ENCODE results near the gene NOTCH2NLA.
"Not testable (repeated sequence)": the region's sequence is repeated elsewhere in the genome, so short reads cannot be mapped to it uniquely, and the experiment has no call there.

The NOTCH2NLA gene

DNA sequence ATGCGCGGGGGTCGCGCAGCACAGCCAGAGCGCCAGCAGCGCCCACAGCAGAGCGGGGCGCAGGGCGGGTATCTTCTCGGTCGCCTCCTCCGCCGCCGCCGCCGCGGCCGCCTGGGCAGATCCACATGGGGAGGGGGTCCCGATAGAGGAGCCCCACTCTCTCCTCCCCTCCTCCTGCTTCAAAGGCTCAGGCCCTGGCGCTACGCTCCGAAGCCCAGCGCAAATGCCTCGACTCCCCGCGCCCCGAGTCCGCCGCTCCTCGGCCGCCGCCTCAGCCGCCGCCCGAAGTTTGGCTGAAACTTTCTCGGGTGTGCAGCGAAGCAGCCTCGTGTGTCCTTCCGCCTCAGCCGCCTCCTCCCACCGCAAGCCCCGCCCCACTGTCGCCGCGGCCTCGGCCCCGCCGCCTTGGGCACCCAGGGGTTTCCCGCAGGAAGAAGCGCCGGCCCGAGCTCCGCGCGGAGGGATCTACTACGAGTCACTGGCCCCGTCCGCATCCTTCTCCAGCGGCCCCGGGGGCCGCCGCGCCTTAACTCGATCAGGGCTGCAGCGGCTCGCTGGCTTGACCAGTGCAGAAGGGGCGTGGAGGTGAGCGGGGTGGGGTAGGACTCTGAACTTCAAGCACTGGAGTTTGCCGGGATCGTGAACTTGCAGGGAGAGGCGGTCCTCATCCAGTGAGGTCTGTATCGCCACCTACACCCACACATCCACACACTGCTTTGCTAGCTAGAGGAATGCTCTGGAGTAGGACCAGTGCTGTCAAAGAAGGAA, at the start of gene NOTCH2NLA:
NOTCH2NLA (minus strand) TSS at position 312 of the 768 bp plus-strand sequence. CDS start 39,684 bp downstream, outside the sequence.
- H3K4me3 ChIP-seq (ENCODE audit: low read depth, low read length), result peak within 1 kb of the TSS; percentile 50
- in situ Hi-C loops (cut with HindIII; ENCODE audit: low sequenced_read_pairs); DNase-seq (ENCODE audit: low read depth): not testable (repeated sequence)

DNA sequence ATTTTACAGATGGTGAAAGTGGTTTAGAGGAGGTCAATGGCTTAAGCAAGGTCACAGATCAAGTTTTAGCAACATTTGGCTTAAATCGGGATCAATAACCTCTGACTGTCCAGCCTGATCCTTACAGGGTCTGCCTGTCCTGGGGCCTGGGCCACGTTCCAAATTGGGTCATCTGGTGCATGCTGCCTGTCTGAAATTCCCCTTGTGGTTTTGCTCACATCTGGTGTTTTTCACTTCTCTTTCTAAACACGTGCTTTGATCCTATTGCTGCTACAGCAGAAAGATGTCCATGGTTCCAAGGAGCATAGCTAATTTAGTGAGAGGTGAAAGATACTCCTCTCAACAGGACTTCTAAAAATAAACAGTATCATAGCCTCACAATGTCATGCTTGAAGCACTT, 49.5 kb upstream of the NOTCH2NLA start:
- in situ Hi-C loops (cut with HindIII; ENCODE audit: low sequenced_read_pairs); DNase-seq (ENCODE audit: low read depth); H3K4me3 ChIP-seq (ENCODE audit: low read depth, low read length): not testable (repeated sequence)

DNA sequence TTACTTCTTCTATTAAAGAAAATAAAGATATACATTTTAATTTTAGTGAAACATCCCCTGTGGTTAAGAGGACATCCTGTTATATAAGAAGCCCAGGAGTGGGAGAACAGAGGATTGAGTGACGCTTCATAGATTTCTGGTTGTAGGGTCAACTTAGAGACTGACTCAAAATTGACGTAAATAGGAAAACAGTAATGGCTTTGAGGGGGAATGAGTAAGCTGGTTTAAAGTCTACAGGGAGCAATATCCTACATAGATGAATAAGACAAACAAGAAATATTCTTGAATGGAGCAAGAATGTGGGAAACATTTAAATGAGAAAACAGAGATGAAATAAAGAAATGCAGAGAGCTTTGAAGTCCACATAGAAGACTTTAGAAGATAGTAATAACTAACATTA, 48.3 kb upstream of the NOTCH2NLA start:
- DNase-seq (ENCODE audit: low read depth); in situ Hi-C loops (cut with HindIII; ENCODE audit: low sequenced_read_pairs); H3K4me3 ChIP-seq (ENCODE audit: low read depth, low read length): not testable (repeated sequence)

DNA sequence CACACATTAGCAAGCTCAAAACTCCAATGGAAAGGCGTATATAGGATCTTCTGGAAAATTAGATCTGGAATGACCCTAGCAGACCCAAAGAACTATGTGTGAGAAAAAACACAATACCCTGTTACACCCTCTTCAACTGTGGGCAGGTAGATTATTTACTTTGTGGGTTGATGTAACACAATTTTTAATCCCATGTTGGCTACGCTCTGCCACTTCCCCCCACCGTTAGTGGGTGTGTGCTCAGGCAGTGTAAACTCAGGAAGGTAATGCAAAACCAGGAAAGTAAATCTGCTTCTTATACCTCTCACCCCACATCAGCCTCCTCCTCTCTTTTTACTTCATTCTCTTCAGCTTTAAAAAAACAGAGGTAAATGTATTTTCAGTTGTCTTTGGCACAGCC, 45.3 kb upstream of the NOTCH2NLA start:
- in situ Hi-C loops (cut with HindIII; ENCODE audit: low sequenced_read_pairs); DNase-seq (ENCODE audit: low read depth); H3K4me3 ChIP-seq (ENCODE audit: low read depth, low read length): not testable (repeated sequence)

DNA sequence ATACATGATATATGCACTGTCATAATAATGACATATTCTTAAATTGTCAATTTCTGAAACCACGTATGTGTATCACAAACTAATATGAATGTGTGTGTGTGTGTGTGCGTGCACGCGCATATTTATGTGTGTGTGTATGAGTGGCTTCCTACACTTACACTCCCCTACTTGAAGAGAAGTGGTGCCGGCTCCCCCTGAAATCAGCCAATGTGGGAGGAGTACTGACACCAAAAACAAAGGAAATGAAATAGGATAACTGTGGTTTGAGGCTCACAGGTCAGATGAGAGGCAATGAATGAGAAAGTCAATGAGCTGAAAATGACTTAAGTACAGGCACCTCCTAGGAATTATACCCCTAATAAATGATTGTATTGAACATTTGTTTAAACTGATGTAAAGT, 44.4 kb upstream of the NOTCH2NLA start:
- in situ Hi-C loops (cut with HindIII; ENCODE audit: low sequenced_read_pairs); DNase-seq (ENCODE audit: low read depth); H3K4me3 ChIP-seq (ENCODE audit: low read depth, low read length): not testable (repeated sequence)

DNA sequence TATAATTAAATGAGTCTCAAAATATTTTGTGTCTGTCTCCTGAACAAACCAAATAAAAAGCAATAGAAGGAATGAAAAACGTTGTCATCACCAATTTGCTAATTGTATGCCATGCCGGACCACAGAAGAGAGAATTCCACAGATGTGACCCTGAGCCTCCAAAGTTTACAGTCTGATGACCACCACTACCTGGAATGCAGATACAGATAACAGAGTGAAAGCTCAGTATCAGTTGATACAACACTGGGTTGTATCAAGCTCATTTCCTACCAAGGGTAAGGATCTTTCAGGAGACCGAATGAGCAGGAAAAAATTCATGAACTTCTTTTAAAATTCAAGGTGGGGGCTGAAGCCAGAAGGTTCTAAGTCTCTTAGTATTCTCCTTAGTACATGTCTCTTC, 43.9 kb upstream of the NOTCH2NLA start:
- H3K4me3 ChIP-seq (ENCODE audit: low read depth, low read length); DNase-seq (ENCODE audit: low read depth); in situ Hi-C loops (cut with HindIII; ENCODE audit: low sequenced_read_pairs): not testable (repeated sequence)

DNA sequence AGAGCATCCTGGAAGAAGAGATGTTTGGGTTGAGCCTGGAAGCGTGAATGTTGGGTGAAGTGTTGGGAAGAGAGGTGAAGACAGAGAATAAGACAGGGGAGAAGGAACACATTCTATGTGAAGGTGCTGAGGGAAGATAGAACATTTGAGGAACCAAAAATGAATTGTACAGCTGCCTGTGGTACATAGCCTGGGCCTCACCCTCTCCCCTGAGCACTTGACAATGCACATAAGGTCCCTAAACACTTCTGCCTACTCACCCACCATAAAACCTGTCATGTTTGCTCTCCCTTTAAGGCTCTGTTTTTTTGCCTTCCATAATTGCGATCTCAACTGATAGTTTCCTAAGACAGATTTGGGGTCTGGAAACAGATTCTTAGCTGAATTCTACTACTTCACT, 43.2 kb upstream of the NOTCH2NLA start:
- H3K4me3 ChIP-seq (ENCODE audit: low read depth, low read length); DNase-seq (ENCODE audit: low read depth); in situ Hi-C loops (cut with HindIII; ENCODE audit: low sequenced_read_pairs): not testable (repeated sequence)

DNA sequence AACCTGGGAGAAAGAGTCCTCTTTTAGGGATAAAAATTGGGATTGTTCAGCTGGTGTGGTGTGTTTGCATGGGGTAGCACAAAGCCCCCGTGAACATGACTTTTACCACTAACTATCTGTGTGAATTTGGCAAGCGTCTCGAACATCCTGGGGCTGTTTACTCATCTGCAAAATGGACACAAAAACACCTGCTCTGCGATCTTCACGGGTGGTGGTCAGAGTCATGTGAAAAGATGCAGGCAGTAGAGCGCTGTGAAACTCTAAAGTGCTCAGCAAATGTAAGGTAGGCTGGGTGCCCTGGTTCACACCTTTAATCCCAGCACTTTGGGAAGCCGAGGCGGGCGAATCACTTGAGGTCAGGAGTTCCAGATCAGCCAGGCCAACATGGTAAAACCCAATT, 41.3 kb upstream of the NOTCH2NLA start:
- DNase-seq (ENCODE audit: low read depth); H3K4me3 ChIP-seq (ENCODE audit: low read depth, low read length); in situ Hi-C loops (cut with HindIII; ENCODE audit: low sequenced_read_pairs): not testable (repeated sequence)

DNA sequence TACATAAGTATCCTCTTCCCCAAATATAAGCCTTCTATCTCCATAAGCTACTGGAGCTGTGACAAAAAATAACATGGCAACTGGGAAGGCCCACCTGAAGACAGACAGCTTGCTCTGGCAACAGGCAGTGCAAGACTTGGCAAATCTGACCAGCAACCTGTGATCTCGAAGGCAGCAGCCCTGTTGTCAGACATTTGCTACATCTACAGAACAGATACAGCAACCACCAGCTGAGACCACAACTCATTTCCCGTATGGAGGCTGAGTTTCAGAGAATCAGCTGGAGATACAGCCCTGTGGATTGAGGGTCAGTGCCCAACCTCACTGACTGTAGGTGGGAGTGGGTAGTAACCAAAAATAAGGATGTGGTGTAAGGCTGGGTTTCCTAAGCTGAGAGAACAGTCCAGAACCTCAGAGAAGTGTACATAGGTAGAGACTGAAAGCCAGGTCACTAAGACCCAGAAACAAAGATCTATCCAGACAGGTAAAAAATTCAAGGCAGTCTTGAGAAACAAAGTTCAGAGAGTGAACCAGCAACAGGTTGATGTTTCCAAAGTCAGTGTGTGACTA, 37.4 kb upstream of the NOTCH2NLA start:
- in situ Hi-C loops (cut with HindIII; ENCODE audit: low sequenced_read_pairs); DNase-seq (ENCODE audit: low read depth); H3K4me3 ChIP-seq (ENCODE audit: low read depth, low read length): not testable (repeated sequence)

DNA sequence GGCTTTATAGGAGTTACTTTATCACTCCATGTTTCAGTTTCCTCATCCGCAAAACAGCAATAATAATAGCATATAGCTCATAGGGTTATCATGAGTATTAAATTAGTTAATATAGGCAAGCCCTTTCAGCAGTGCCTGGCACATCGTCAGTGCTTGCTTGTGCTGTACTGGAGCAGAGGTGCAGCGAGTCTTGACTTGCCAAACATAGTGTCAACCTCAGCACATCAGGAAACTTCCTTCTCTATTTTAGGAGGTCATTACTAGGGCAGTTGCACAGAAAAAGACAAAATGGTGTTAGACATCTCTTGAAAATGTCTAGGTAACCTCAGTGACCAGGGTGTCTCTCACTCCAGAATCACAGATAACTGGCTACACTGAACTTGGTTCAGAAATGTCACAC, 35.9 kb upstream of the NOTCH2NLA start:
- DNase-seq (ENCODE audit: low read depth); H3K4me3 ChIP-seq (ENCODE audit: low read depth, low read length); in situ Hi-C loops (cut with HindIII; ENCODE audit: low sequenced_read_pairs): not testable (repeated sequence)

DNA sequence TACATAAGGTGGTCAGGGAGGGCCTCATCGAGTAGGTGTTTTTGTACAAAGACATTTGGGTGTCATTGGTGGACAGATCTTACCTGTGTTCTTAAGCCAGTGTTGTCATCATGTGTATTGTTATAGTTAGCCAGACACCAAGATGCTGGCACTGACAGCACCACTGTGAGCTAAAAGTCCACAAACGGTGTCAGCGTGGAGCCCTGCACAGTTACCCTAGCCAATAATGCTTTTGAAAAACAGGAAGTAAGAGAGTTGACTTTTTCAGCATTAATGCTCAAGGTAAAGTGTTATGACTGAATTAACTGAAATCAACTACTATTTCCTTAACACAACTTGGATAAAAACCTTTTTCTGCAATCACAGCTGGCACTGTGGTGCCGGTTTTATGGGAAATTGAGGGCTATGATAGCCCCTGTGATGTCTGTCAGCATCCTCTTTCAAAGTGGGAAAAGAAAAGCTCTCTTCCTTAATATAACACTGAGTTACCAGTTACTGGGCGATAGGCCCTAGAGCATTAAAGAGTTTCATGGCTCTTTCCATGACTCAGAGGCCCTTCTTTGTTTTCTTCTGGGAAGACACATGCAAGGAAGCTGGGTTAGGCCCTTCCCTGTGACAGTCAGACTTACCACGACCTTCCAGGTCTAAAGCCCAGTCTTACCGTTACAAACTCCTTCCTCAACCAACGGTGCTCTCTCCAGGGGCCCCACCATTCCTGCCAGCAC, 31.3 kb upstream of the NOTCH2NLA start:
- DNase-seq (ENCODE audit: low read depth); H3K4me3 ChIP-seq (ENCODE audit: low read depth, low read length); in situ Hi-C loops (cut with HindIII; ENCODE audit: low sequenced_read_pairs): not testable (repeated sequence)

DNA sequence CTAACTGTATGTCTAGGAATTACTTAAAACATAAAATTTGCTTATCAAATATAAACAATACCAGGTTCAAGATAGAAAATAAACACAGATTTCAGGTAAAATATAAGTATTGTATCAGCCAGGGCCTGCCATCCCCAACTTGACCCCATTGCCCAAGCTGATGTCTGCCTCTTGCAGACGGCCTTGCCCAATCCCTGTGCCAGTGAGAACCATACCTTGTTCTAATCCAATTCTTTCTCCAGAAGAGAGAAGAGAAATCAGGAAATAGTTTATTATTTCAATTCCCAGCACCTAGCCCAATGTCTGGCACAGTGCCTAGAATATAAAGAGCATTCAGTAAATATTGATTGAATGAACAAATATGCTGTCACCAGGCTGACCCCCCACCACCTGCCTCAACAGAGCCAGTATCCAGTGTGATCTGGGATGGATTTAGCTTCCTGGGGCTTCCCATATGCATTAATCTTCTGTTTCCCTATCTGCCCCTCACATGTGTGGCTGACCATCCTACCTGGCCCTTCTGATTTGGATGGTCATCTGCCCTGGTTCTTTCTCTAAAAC, 29.3 kb upstream of the NOTCH2NLA start:
- DNase-seq (ENCODE audit: low read depth); in situ Hi-C loops (cut with HindIII; ENCODE audit: low sequenced_read_pairs); H3K4me3 ChIP-seq (ENCODE audit: low read depth, low read length): not testable (repeated sequence)

DNA sequence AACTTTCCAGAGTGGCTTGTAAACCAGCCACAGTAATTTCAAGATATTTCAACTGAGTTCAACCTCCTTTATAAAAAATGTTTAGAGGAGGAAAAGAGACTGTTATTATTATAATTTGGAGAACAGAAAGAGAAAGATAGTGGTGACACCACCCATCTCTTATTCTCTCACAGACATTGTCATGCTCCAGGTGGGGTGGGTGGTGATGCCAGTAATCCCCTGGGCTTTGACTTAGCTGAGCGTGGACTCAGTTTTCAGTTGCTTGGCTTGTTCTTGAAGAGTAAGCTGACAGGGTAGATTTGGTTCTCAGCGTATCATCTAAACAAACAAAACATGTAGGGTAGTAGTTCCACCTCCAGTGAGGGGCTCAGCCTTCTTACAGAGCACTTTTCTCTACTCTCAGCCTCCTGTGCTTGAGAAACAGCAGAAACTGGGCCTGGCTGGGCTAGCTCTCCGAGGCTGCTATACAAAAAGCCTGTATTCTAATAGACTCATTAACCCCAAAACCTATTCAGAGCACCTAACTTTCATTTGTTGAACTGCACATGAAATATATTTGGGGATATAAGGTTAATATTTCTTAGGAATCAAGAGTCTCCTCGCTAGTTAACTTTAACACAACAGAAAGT, 25.9 kb upstream of the NOTCH2NLA start:
- H3K4me3 ChIP-seq (ENCODE audit: low read depth, low read length); DNase-seq (ENCODE audit: low read depth); in situ Hi-C loops (cut with HindIII; ENCODE audit: low sequenced_read_pairs): not testable (repeated sequence)

DNA sequence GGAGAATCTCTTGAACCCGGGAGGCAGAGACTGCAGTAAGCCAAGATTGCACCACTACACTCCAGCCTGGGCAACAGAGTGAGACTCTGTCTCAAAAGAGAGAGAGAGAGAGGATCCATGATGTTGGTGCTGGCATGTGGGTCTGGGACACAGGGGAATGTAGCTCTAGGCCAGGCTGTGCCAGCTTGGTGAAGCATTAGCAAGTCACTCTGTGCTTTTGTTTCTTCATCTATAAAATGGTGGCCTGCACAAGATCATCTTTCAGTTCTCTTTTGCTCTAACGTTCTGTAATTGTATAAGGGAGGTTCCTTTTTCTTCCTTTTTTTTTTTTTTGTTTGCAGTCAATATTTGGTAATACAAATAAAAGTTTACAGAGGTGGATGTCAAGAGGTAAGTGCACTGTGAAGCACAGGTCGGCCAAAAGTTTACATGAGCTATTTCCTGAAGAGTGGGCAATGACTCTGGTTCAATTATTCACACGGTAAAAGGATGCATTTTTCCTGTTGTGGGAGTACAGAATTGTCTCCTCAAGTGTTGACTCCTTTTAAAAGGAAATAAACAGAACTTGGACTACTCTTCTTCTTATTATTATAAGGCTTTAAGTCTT, 24.5 kb upstream of the NOTCH2NLA start:
- in situ Hi-C loops (cut with HindIII; ENCODE audit: low sequenced_read_pairs); H3K4me3 ChIP-seq (ENCODE audit: low read depth, low read length); DNase-seq (ENCODE audit: low read depth): not testable (repeated sequence)

DNA sequence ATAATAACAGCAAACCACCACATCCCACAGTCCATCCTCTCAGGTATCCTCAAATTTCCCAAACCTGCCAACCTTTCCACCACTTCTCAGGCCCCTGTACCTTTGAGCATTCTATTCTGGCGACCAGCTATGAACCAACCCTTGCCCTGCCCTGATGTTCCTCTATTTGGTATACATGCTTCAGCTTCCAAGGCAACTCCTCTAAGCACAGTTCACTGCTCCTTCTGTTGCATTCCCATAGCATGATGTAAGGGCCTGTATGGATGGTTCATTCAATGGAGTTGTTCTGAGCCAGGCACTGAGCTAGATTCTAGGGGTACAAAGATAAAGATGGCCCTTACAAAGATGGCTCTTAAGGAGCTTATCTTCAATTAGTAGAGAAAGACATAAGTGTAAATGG, 22.7 kb upstream of the NOTCH2NLA start:
- H3K4me3 ChIP-seq (ENCODE audit: low read depth, low read length); in situ Hi-C loops (cut with HindIII; ENCODE audit: low sequenced_read_pairs); DNase-seq (ENCODE audit: low read depth): not testable (repeated sequence)

DNA sequence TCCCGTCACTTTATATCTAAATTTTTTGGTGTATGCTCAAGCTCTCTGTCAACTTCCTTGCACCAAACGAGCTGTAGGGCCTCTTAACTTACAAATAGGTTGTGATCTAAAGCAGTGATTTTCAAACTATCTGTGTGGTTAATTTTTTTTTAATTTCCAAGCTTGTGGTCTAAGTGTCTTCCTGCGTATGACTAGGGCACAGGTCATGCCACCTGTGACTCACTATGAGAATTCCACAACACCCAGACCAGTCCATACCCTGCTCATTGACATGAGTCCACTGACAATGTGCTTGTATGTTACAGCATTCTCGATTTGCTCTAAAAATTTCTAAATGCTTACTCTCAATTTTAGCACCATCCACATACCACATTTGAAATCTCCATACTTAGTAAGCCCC, 19.8 kb upstream of the NOTCH2NLA start:
- DNase-seq (ENCODE audit: low read depth); H3K4me3 ChIP-seq (ENCODE audit: low read depth, low read length); in situ Hi-C loops (cut with HindIII; ENCODE audit: low sequenced_read_pairs): not testable (repeated sequence)

DNA sequence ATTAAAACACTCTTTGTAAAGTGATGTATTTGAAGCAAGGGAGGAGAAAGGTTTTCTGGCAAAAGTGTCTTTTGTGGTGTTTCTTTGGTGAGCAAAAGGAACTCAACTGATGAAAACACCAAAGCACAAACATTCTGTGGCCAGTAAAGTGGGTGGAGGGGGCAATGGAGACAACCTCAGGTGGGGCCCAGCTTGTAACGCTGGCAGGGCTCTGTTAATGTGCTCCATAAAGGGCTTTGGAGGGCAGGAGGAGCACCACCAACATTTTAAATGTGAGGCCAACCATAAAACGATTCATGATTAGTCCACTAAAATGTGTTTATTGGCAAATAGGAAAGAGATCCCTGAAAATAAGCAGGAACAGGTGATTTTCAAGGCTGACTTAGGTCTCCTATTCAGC, 7.8 kb upstream of the NOTCH2NLA start:
- in situ Hi-C loops (cut with HindIII; ENCODE audit: low sequenced_read_pairs); H3K4me3 ChIP-seq (ENCODE audit: low read depth, low read length); DNase-seq (ENCODE audit: low read depth): not testable (repeated sequence)
